Measurements from ENCODE around the gene DOCK9. TPM values are rescaled to one million over a fixed set of nuclear protein-coding genes. Genes with fewer than 3 reads are reported as not detected.

The DOCK9 gene
- total RNA-seq, 6 donors from 2014 or later: 155 to 284 (median 170) TPM

- Histone ChIP-seq H3K4me3 (no peak overlapping the region), H3K9me3 (no peaks in the 10 kb centered on the region), H3K4me1 (no peaks in the 10 kb centered on the region), H3K27me3 (no peaks in the 10 kb centered on the region), H3K36me3 (no peaks in the 10 kb centered on the region), H3K27ac (no peak overlapping the region)
- ATAC-seq (ENCODE audit: low FRiP score in 2 of 2): no peak
- TF ChIP-seq, protein P1, sequence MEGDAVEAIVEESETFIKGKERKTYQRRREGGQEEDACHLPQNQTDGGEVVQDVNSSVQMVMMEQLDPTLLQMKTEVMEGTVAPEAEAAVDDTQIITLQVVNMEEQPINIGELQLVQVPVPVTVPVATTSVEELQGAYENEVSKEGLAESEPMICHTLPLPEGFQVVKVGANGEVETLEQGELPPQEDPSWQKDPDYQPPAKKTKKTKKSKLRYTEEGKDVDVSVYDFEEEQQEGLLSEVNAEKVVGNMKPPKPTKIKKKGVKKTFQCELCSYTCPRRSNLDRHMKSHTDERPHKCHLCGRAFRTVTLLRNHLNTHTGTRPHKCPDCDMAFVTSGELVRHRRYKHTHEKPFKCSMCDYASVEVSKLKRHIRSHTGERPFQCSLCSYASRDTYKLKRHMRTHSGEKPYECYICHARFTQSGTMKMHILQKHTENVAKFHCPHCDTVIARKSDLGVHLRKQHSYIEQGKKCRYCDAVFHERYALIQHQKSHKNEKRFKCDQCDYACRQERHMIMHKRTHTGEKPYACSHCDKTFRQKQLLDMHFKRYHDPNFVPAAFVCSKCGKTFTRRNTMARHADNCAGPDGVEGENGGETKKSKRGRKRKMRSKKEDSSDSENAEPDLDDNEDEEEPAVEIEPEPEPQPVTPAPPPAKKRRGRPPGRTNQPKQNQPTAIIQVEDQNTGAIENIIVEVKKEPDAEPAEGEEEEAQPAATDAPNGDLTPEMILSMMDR (IDR thresholded peaks at IDR 0.05): no peak
- no peak for TF ChIP-seq POLR2A (IDR thresholded peaks at IDR 0.05)
- no peak for TF ChIP-seq EP300 (IDR thresholded peaks at IDR 0.05)
- TF ChIP-seq POLR2AphosphoS5 (IDR thresholded peaks at IDR 0.05): no peak
- WGBS, 2 donors: 74 to 100% methylated on average over 1 of the region's 1 CpG
- DNase-seq: no peak
Observed at GRCh38 chr13:98779695-98780094, 198.2 kb downstream of the DOCK9 start.

GRCh38 chr13:98778749-98779148, 199.1 kb downstream of the DOCK9 start:
- H3K4me3 ChIP-seq: no peak overlapping the region
- no peak overlapping the region for H3K27ac ChIP-seq
- WGBS, 2 donors: 73 to 79% methylated on average over 8 of the region's 8 CpGs
- no peaks in the 10 kb centered on the region for H3K27me3 ChIP-seq
- no peaks in the 10 kb centered on the region for H3K9me3 ChIP-seq
- no peaks in the 10 kb centered on the region for H3K4me1 ChIP-seq
- no peak for TF ChIP-seq EP300 (IDR thresholded peaks at IDR 0.05)
- TF ChIP-seq, protein P1 (IDR thresholded peaks at IDR 0.05): no peak
- TF ChIP-seq POLR2A (IDR thresholded peaks at IDR 0.05): no peak
- TF ChIP-seq POLR2AphosphoS5 (IDR thresholded peaks at IDR 0.05): no peak
- ATAC-seq (ENCODE audit: low FRiP score in 2 of 2) (no peak), DNase-seq (no peak)
- no peaks in the 10 kb centered on the region for H3K36me3 ChIP-seq

DNA sequence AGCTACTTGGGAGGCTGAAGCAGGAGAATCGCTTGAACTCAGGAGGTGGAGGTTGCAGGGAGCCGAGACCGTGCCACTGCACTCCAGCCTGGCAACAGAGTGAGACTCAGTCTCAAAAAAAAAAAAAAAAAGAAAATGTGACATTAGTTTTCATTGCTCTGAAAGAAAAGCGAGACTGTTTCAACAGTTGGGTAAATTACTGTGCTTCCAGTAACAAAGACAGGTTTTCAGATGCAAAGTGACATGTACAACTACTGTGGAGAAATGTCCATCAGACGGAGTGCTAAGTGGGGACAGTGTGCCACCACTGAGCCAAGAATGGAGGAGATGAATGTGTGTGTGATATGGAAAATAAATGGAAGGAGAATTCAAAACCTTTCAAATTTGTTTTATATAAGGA, 201.2 kb downstream of the DOCK9 start:
- WGBS, 2 donors: 85 to 92% methylated on average over 5 of the region's 5 CpGs
- Histone ChIP-seq H3K4me3 (no peak overlapping the region), H3K36me3 (no peaks in the 10 kb centered on the region), H3K27ac (no peak overlapping the region), H3K27me3 (no peaks in the 10 kb centered on the region), H3K4me1 (no peaks in the 10 kb centered on the region), H3K9me3 (no peaks in the 10 kb centered on the region)
- no peak for TF ChIP-seq EP300 (IDR thresholded peaks at IDR 0.05)
- no peak for DNase-seq
- no peak for ATAC-seq (ENCODE audit: low FRiP score in 2 of 2)

- peak in 1 of 2 donors; percentile 60 for DNase-seq
- no peak for ATAC-seq (ENCODE audit: low FRiP score in 2 of 2)
Observed at GRCh38 chr13:98775844-98776598, 201.8 kb downstream of the DOCK9 start.

DNA sequence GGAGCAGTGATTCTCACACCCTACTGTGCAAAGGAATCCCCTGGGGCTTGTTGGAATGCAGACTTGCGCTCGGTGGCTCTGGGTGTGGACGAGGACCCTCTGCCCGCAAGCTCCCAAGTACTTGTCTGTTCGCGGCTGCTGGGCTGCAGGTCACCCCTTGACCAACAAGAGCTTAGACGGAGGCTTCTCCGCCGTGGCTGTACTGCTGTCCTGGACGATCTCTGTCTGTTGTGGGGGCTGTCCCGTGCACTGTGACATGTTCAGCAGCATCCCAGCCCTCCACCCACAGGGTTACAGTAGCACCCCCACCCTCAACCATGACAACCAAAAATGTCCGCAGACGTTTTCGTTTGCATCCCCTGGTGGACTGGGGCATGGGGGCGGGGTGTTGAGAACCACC, 202.5 kb downstream of the DOCK9 start:
- no peak overlapping the region for H3K4me3 ChIP-seq
- ATAC-seq (ENCODE audit: low FRiP score in 2 of 2): no peak
- TF ChIP-seq POLR2A (IDR thresholded peaks at IDR 0.05): no peak
- TF ChIP-seq, protein P1 (IDR thresholded peaks at IDR 0.05): no peak
- no peak for TF ChIP-seq POLR2AphosphoS5 (IDR thresholded peaks at IDR 0.05)
- no peak for TF ChIP-seq EP300 (IDR thresholded peaks at IDR 0.05)
- H3K4me1 ChIP-seq: no peaks in the 10 kb centered on the region
- no peak for DNase-seq
- H3K9me3 ChIP-seq: no peaks in the 10 kb centered on the region
- H3K27me3 ChIP-seq: no peaks in the 10 kb centered on the region
- H3K27ac ChIP-seq: no peak overlapping the region
- no peaks in the 10 kb centered on the region for H3K36me3 ChIP-seq
- 80 to 87% methylated on average over 12 to 15 of the region's 15 CpGs for WGBS, 2 donors

More at GRCh38 chr13:98775844-98776598, 201.8 kb downstream of the DOCK9 start:
- no peaks in the 10 kb centered on the region for H3K27me3 ChIP-seq
- no peaks in the 10 kb centered on the region for H3K9me3 ChIP-seq
- 89 to 92% methylated on average over 22 of the region's 22 CpGs for WGBS, 2 donors
- TF ChIP-seq, protein P1 (IDR thresholded peaks at IDR 0.05): no peak
- H3K27ac ChIP-seq: no peak overlapping the region
- H3K4me3 ChIP-seq: no peak overlapping the region
- H3K4me1 ChIP-seq: no peaks in the 10 kb centered on the region
- H3K36me3 ChIP-seq: no peaks in the 10 kb centered on the region

Data from upper lobe of left lung (tissue), 6 donors.